Activated naive CD8-positive, alpha-beta T cell treated with anti-CD3 and anti-CD28 coated beads, Interleukin-2, amount 50 U/mL, for 24 hours (primary cell): Measurements from ENCODE around the gene RPA1.

Experiments used
- ATAC-seq: fragments of 150-1000 bp; cut with Tn5 transposase; one replicate; pipeline ENCODE4 v1.10.0; 2021
- DNase-seq: peaks from one replicate; pipeline ENCODE4 v3.0.0; 2021
- H3K27ac Mint-ChIP-seq: one replicate; pipeline ENCODE4 v1.8.0; 2021; ENCODE audit warnings: mild to moderate bottlenecking, mixed read lengths
- H3K27me3 Mint-ChIP-seq: one replicate; pipeline ENCODE4 v1.8.0; 2021; ENCODE audit warnings: mixed read lengths
- H3K36me3 Mint-ChIP-seq: one replicate; pipeline ENCODE4 v1.8.0; 2021; ENCODE audit warnings: low read depth, mixed read lengths
- H3K4me1 Mint-ChIP-seq: one replicate; pipeline ENCODE4 v1.8.0; 2021; ENCODE audit warnings: mixed read lengths
- H3K4me3 Mint-ChIP-seq: one replicate; pipeline ENCODE4 v1.8.0; 2021; ENCODE audit warnings: mild to moderate bottlenecking, moderate library complexity, mixed read lengths
- H3K9me3 Mint-ChIP-seq: one replicate; pipeline ENCODE4 v1.8.0; 2021; ENCODE audit warnings: mixed read lengths

RPA1 gene

GRCh38 chr17:1920948-1921351 is 91.1 kb downstream of the RPA1 start:
- H3K36me3 Mint-ChIP-seq, result no peaks in the 10 kb centered on the region

GRCh38 chr17:1928976-1929375 is 99.2 kb downstream of the RPA1 start:
- no peaks in the 10 kb centered on the region for H3K9me3 Mint-ChIP-seq
- no peak overlapping the region for H3K4me3 Mint-ChIP-seq
- no peaks in the 10 kb centered on the region for H3K4me1 Mint-ChIP-seq
- H3K27ac Mint-ChIP-seq, result no peak overlapping the region
- DNase-seq, result no peak
- no peaks in the 10 kb centered on the region for H3K27me3 Mint-ChIP-seq
- no peak for ATAC-seq
- H3K36me3 Mint-ChIP-seq, result no peaks in the 10 kb centered on the region

More at GRCh38 chr17:1920948-1921351, 91.1 kb downstream of the RPA1 start:
- H3K9me3 Mint-ChIP-seq, result no peaks in the 10 kb centered on the region
- ATAC-seq (no peak), DNase-seq (no peak)
- no peak overlapping the region for H3K4me3 Mint-ChIP-seq
- H3K4me1 Mint-ChIP-seq, result no peaks in the 10 kb centered on the region
- no peaks in the 10 kb centered on the region for H3K27me3 Mint-ChIP-seq
- no peak overlapping the region for H3K27ac Mint-ChIP-seq

- Mint-ChIP-seq H3K36me3 (no peaks in the 10 kb centered on the region), H3K27me3 (no peaks in the 10 kb centered on the region), H3K4me3 (no peak overlapping the region), H3K27ac (no peak overlapping the region), H3K9me3 (no peaks in the 10 kb centered on the region), H3K4me1 (no peaks in the 10 kb centered on the region)
- DNase-seq (no peak), ATAC-seq (no peak)
Measured at GRCh38 chr17:1930337-1930645, 100.5 kb downstream of the RPA1 start.

- no peak overlapping the region for H3K27ac Mint-ChIP-seq
- no peaks in the 10 kb centered on the region for H3K36me3 Mint-ChIP-seq
- H3K4me1 Mint-ChIP-seq, result no peaks in the 10 kb centered on the region
- H3K9me3 Mint-ChIP-seq, result no peaks in the 10 kb centered on the region
- H3K27me3 Mint-ChIP-seq, result no peaks in the 10 kb centered on the region
- no peak overlapping the region for H3K4me3 Mint-ChIP-seq
- no peak for ATAC-seq
- DNase-seq, result no peak
Measured at GRCh38 chr17:1931844-1932579, 102.2 kb downstream of the RPA1 start.

GRCh38 chr17:1933875-1934715 is 104.3 kb downstream of the RPA1 start:
- DNase-seq (no peak), ATAC-seq (no peak)
- Mint-ChIP-seq H3K27me3 (no peaks in the 10 kb centered on the region), H3K36me3 (no peaks in the 10 kb centered on the region), H3K9me3 (no peaks in the 10 kb centered on the region), H3K4me3 (no peak overlapping the region), H3K27ac (no peak overlapping the region), H3K4me1 (no peaks in the 10 kb centered on the region)

- no peaks in the 10 kb centered on the region for H3K9me3 Mint-ChIP-seq
- ATAC-seq (no peak), DNase-seq (no peak)
- no peaks in the 10 kb centered on the region for H3K36me3 Mint-ChIP-seq
- H3K27ac Mint-ChIP-seq, result no peak overlapping the region
- H3K4me3 Mint-ChIP-seq, result no peak overlapping the region
- no peaks in the 10 kb centered on the region for H3K27me3 Mint-ChIP-seq
- H3K4me1 Mint-ChIP-seq, result no peaks in the 10 kb centered on the region
Measured at GRCh38 chr17:1934901-1935300, 105.1 kb downstream of the RPA1 start.

GRCh38 chr17:1936766-1937165 is 107.0 kb downstream of the RPA1 start:
- H3K4me3 Mint-ChIP-seq, result no peak overlapping the region
- H3K9me3 Mint-ChIP-seq, result no peaks in the 10 kb centered on the region
- H3K4me1 Mint-ChIP-seq, result no peaks in the 10 kb centered on the region
- no peaks in the 10 kb centered on the region for H3K27me3 Mint-ChIP-seq
- H3K36me3 Mint-ChIP-seq, result no peaks in the 10 kb centered on the region
- ATAC-seq (no peak), DNase-seq (no peak)
- no peak overlapping the region for H3K27ac Mint-ChIP-seq

GRCh38 chr17:1937461-1937860 is 107.7 kb downstream of the RPA1 start:
- Mint-ChIP-seq H3K4me1 (no peaks in the 10 kb centered on the region), H3K9me3 (no peaks in the 10 kb centered on the region), H3K4me3 (no peak overlapping the region), H3K27me3 (no peaks in the 10 kb centered on the region), H3K36me3 (no peaks in the 10 kb centered on the region), H3K27ac (no peak overlapping the region)
- no peak for DNase-seq
- no peak for ATAC-seq

GRCh38 chr17:1939981-1940809 is 110.4 kb downstream of the RPA1 start:
- H3K27ac Mint-ChIP-seq, result no peak overlapping the region
- no peaks in the 10 kb centered on the region for H3K27me3 Mint-ChIP-seq
- H3K9me3 Mint-ChIP-seq, result no peaks in the 10 kb centered on the region
- no peak for DNase-seq
- no peaks in the 10 kb centered on the region for H3K4me1 Mint-ChIP-seq
- ATAC-seq, result no peak
- H3K4me3 Mint-ChIP-seq, result no peak overlapping the region
- H3K36me3 Mint-ChIP-seq, result no peaks in the 10 kb centered on the region

- no peaks in the 10 kb centered on the region for H3K27me3 Mint-ChIP-seq
- no peak overlapping the region for H3K4me3 Mint-ChIP-seq
- H3K9me3 Mint-ChIP-seq, result no peaks in the 10 kb centered on the region
- no peaks in the 10 kb centered on the region for H3K36me3 Mint-ChIP-seq
- no peak for DNase-seq
- no peak overlapping the region for H3K27ac Mint-ChIP-seq
- H3K4me1 Mint-ChIP-seq, result no peaks in the 10 kb centered on the region
- ATAC-seq, result no peak
Measured at GRCh38 chr17:1940810-1941185, 111.0 kb downstream of the RPA1 start.

- no peaks in the 10 kb centered on the region for H3K4me1 Mint-ChIP-seq
- H3K9me3 Mint-ChIP-seq, result no peaks in the 10 kb centered on the region
- no peaks in the 10 kb centered on the region for H3K36me3 Mint-ChIP-seq
- H3K4me3 Mint-ChIP-seq, result no peak overlapping the region
- H3K27ac Mint-ChIP-seq, result no peak overlapping the region
- H3K27me3 Mint-ChIP-seq, result no peaks in the 10 kb centered on the region
- DNase-seq, result no peak
- no peak for ATAC-seq
Measured at GRCh38 chr17:1941272-1942065, 111.7 kb downstream of the RPA1 start.

GRCh38 chr17:1942066-1942365 is 112.2 kb downstream of the RPA1 start:
- no peaks in the 10 kb centered on the region for H3K9me3 Mint-ChIP-seq
- no peak overlapping the region for H3K4me3 Mint-ChIP-seq
- H3K36me3 Mint-ChIP-seq, result no peaks in the 10 kb centered on the region
- H3K27me3 Mint-ChIP-seq, result no peaks in the 10 kb centered on the region
- no peak for DNase-seq
- H3K27ac Mint-ChIP-seq, result no peak overlapping the region
- ATAC-seq, result no peak
- no peaks in the 10 kb centered on the region for H3K4me1 Mint-ChIP-seq

GRCh38 chr17:1942666-1943435 is 113.0 kb downstream of the RPA1 start:
- no peak for ATAC-seq
- H3K36me3 Mint-ChIP-seq, result no peaks in the 10 kb centered on the region

GRCh38 chr17:1943436-1943831 is 113.6 kb downstream of the RPA1 start:
- Mint-ChIP-seq H3K4me1 (no peaks in the 10 kb centered on the region), H3K27me3 (no peaks in the 10 kb centered on the region), H3K27ac (no peak overlapping the region), H3K4me3 (no peak overlapping the region), H3K36me3 (no peaks in the 10 kb centered on the region), H3K9me3 (no peaks in the 10 kb centered on the region)
- ATAC-seq (no peak), DNase-seq (no peak)

More at GRCh38 chr17:1942666-1943435, 113.0 kb downstream of the RPA1 start:
- no peaks in the 10 kb centered on the region for H3K27me3 Mint-ChIP-seq
- no peaks in the 10 kb centered on the region for H3K4me1 Mint-ChIP-seq
- H3K27ac Mint-ChIP-seq, result no peak overlapping the region
- no peak for DNase-seq
- H3K9me3 Mint-ChIP-seq, result no peaks in the 10 kb centered on the region
- no peak overlapping the region for H3K4me3 Mint-ChIP-seq
